CD4-positive, alpha-beta memory T cell (primary cell): ENCODE measurements around the gene CYB5RL. TPM values are rescaled to one million over a fixed set of nuclear protein-coding genes. Genes with fewer than 3 reads are reported as not detected.

Source experiments
- CTCF ChIA-PET: fragments of 350-600 bp; sonication (Branson Sonifier 250); formaldehyde crosslinking; loops from one replicate; lab custom pipeline; 2021; ENCODE audit warnings: inconsistent platforms; ENCODE audit not compliant: partially characterized antibody; lab: Charles Lee
- POLR2A ChIA-PET: fragments of 350-600 bp; sonication (Branson Sonifier 250); formaldehyde crosslinking; loops from one replicate; lab custom pipeline; 2021; ENCODE audit not compliant: partially characterized antibody; lab: Charles Lee
- DNase-seq, 5 donors: peaks; one replicate each; pipeline versions ENCODE4 v3.0.0 to v3.0.0-alpha.2; 2020 to 2022; ENCODE audit warnings: mixed read lengths in 1 of 5
- H3K27ac ChIP-seq: one replicate; pipeline ENCODE4 v1.7.0; 2013; ENCODE audit warnings: low read depth, low read length
- H3K27me3 ChIP-seq: 2 replicates; pipeline ENCODE4 v1.7.0; 2013; ENCODE audit warnings: mild to moderate bottlenecking, low read length, moderate library complexity; ENCODE audit not compliant: insufficient read depth
- H3K36me3 ChIP-seq: 2 replicates; pipeline ENCODE4 v1.7.0; 2013; ENCODE audit warnings: mild to moderate bottlenecking, low read length, moderate library complexity; ENCODE audit not compliant: insufficient read depth
- H3K4me1 ChIP-seq: 2 replicates; pipeline ENCODE4 v1.7.0; 2013; ENCODE audit warnings: mild to moderate bottlenecking, low read length, moderate library complexity; ENCODE audit not compliant: insufficient read depth
- H3K4me3 ChIP-seq, 2 donors: one replicate each; pipeline ENCODE4 v1.7.0; 2013; ENCODE audit warnings: low read length in 2 of 2, mild to moderate bottlenecking in 1 of 2
- H3K9me3 ChIP-seq, 2 donors: one replicate each; pipeline ENCODE4 v1.7.0; 2013; ENCODE audit warnings: low read length in 2 of 2, control low read depth in 1 of 2; ENCODE audit not compliant: control insufficient read depth in 1 of 2
- H3K27ac Mint-ChIP-seq, 7 donors: one replicate each; pipeline ENCODE4 v1.8.0; 2020 to 2021; ENCODE audit warnings: mixed read lengths in 7 of 7, mild to moderate bottlenecking in 6 of 7, inconsistent platforms in 3 of 7, moderate library complexity in 3 of 7
- H3K27me3 Mint-ChIP-seq, 2 donors: one replicate each; pipeline ENCODE4 v1.8.0; 2020 to 2021; ENCODE audit warnings: mixed read lengths in 2 of 2
- H3K36me3 Mint-ChIP-seq, 2 donors: one replicate each; pipeline ENCODE4 v1.8.0; 2020 to 2021; ENCODE audit warnings: mixed read lengths in 2 of 2, inconsistent platforms in 1 of 2, mild to moderate bottlenecking in 1 of 2
- H3K4me1 Mint-ChIP-seq, 4 donors: one replicate each; pipeline ENCODE4 v1.8.0; 2020 to 2021; ENCODE audit warnings: mixed read lengths in 4 of 4, mild to moderate bottlenecking in 1 of 4
- H3K4me3 Mint-ChIP-seq, 8 donors: one replicate each; pipeline ENCODE4 v1.8.0; 2020 to 2021; ENCODE audit warnings: mixed read lengths in 8 of 8, mild to moderate bottlenecking in 7 of 8, moderate library complexity in 6 of 8, inconsistent platforms in 3 of 8
- H3K9me3 Mint-ChIP-seq, 8 donors: one replicate each; pipeline ENCODE4 v1.8.0; 2020 to 2021; ENCODE audit warnings: mixed read lengths in 8 of 8, mild to moderate bottlenecking in 5 of 8, inconsistent platforms in 3 of 8, moderate library complexity in 1 of 8
- intact Hi-C: fragments of 100-400 bp; cut with micrococcal nuclease; formaldehyde crosslinking; loops from one replicate; pipeline ENCODE4 v1.15.1; 2023
- polyA plus RNA-seq, 2 donors: library from polyadenylated mRNA; unstranded; fragments of 300-500 nt; fragmentation: Illumina TruSeq; gene quantifications; one replicate each; pipeline ENCODE4 v1.2.3, GENCODE V29; 2021
- total RNA-seq, 2 experiments: library from RNA; stranded (reverse); gene quantifications; one replicate each; pipeline ENCODE4 v1.2.3, GENCODE V29; 2021

The CYB5RL gene
- total and polyA plus RNA-seq, 4 experiments from 2014 or later: 1.3 to 10.7 (median 7.5) TPM

- ChIA-PET POLR2A (no interaction called here), CTCF (no interaction called here)
- Mint-ChIP-seq H3K27ac (no peak within 1 kb of the TSS), H3K36me3 (no peaks in the 10 kb centered on the region), H3K9me3 (no peaks in the 10 kb centered on the region), H3K27me3 (no peaks in the 10 kb centered on the region), H3K4me3 (no peak within 1 kb of the TSS), H3K4me1 (peaks cover 0 to 2% (median 0%) of the 10 kb centered on the region in 4 donors)
- Histone ChIP-seq H3K4me1 (no peaks in the 10 kb centered on the region), H3K27ac (no peak within 1 kb of the TSS), H3K4me3 (no peak within 1 kb of the TSS), H3K27me3 (no peaks in the 10 kb centered on the region), H3K36me3 (no peaks in the 10 kb centered on the region), H3K9me3 (no peaks in the 10 kb centered on the region)
- DNase-seq: no peak
- intact Hi-C loops: no loop called here
Measured at GRCh38 chr1:54152696-54153095, 47.1 kb downstream of the CYB5RL start, which contains the start of gene CDCP2. CDCP2 (minus strand) TSS chr1:54153000; CDS start chr1:54152922, 78 bp downstream.

GRCh38 chr1:54151013-54151412 lies 48.8 kb downstream of the CYB5RL start:
- H3K9me3 ChIP-seq: no peaks in the 10 kb centered on the region
- Mint-ChIP-seq H3K9me3 (no peaks in the 10 kb centered on the region), H3K27me3 (no peaks in the 10 kb centered on the region), H3K36me3 (no peaks in the 10 kb centered on the region), H3K4me3 (no peak overlapping the region), H3K27ac (no peak overlapping the region), H3K4me1 (peaks cover 0 to 2% (median 0%) of the 10 kb centered on the region in 4 donors)
- H3K4me3 ChIP-seq: no peak overlapping the region
- no peak overlapping the region for H3K27ac ChIP-seq
- POLR2A ChIA-PET: no interaction called here
- intact Hi-C loops: no loop called here
- no peak for DNase-seq
- CTCF ChIA-PET: no interaction called here
- H3K27me3 ChIP-seq: no peaks in the 10 kb centered on the region
- no peaks in the 10 kb centered on the region for H3K4me1 ChIP-seq
- H3K36me3 ChIP-seq: no peaks in the 10 kb centered on the region

Other genes with a start within 250 kb of the CYB5RL start
- not detected for gene LDLRAD1, start 181.8 kb downstream of the CYB5RL start, total RNA-seq
- not detected for gene LDLRAD1, start 181.8 kb downstream of the CYB5RL start, polyA plus RNA-seq
- gene TMEM59, start 146.8 kb downstream of the CYB5RL start, total RNA-seq: 100 to 1,000 TPM; 212 to 222 TPM
- 1,000 to 10,000 TPM in 1 of 2 donors, 100 to 1,000 TPM in 1; 533 to 1,059 TPM for gene TMEM59, start 146.8 kb downstream of the CYB5RL start, polyA plus RNA-seq
- gene TCEANC2, start 146.4 kb downstream of the CYB5RL start, total RNA-seq: 10 to 100 TPM; 12.1 to 13.1 TPM
- gene TCEANC2, start 146.4 kb downstream of the CYB5RL start, polyA plus RNA-seq: 1 to 10 TPM; 3.5 to 7.1 TPM
- under 1 TPM in 1 of 2 experiments, not detected in 1; 0.19 TPM for gene CDCP2, start 47.0 kb downstream of the CYB5RL start, total RNA-seq
- not detected for gene CDCP2, start 47.0 kb downstream of the CYB5RL start, polyA plus RNA-seq
- 10 to 100 TPM; 33.4 to 39.0 TPM for gene MRPL37, start 137 bp upstream of the CYB5RL start, total RNA-seq
- 10 to 100 TPM; 53.2 to 89.1 TPM for gene MRPL37, start 137 bp upstream of the CYB5RL start, polyA plus RNA-seq
- 10 to 100 TPM; 67.6 to 87.6 TPM for gene SSBP3, start 206.4 kb upstream of the CYB5RL start, total RNA-seq
- gene SSBP3, start 206.4 kb upstream of the CYB5RL start, polyA plus RNA-seq: 10 to 100 TPM; 10.9 to 22.7 TPM